ENCODE data around the gene YWHAQ. TPM values are rescaled to one million over a fixed set of nuclear protein-coding genes. Genes with fewer than 3 reads are reported as not detected.

YWHAQ gene
- total RNA-seq, 1 donor from 2014 or later: 140 TPM

GRCh38 chr2:9647884-9648283 lies 17.1 kb upstream of the YWHAQ start:
- Histone ChIP-seq H3K4me3 (ENCODE audit: low read length in 3 of 3) (no peak overlapping the region), H3K9ac (ENCODE audit: low read depth in 1 of 3, low read length in 3 of 3) (no peak overlapping the region), H3K27me3 (ENCODE audit: control insufficient read depth in 3 of 3, insufficient read depth in 3 of 3, low read length in 3 of 3) (no peaks in the 10 kb centered on the region), H3K9me3 (ENCODE audit: control insufficient read depth in 3 of 3, low read length in 3 of 3) (no peaks in the 10 kb centered on the region), H3K27ac (ENCODE audit: low read depth, low read length) (no peak overlapping the region), H3K4me1 (ENCODE audit: control insufficient read depth in 3 of 3, insufficient read depth in 3 of 3, low read length in 3 of 3) (no peaks in the 10 kb centered on the region), H3K36me3 (ENCODE audit: control insufficient read depth in 3 of 3, insufficient read depth in 3 of 3, low read length in 3 of 3) (no peaks in the 10 kb centered on the region)

GRCh38 chr2:9646196-9647030 lies 15.6 kb upstream of the YWHAQ start:
- H3K9me3 ChIP-seq (ENCODE audit: control insufficient read depth in 3 of 3, low read length in 3 of 3): no peaks in the 10 kb centered on the region
- H3K4me3 ChIP-seq (ENCODE audit: low read length in 3 of 3): no peak overlapping the region
- no peak overlapping the region for H3K27ac ChIP-seq (ENCODE audit: low read depth, low read length)
- H3K27me3 ChIP-seq (ENCODE audit: control insufficient read depth in 3 of 3, insufficient read depth in 3 of 3, low read length in 3 of 3): no peaks in the 10 kb centered on the region
- no peaks in the 10 kb centered on the region for H3K4me1 ChIP-seq (ENCODE audit: control insufficient read depth in 3 of 3, insufficient read depth in 3 of 3, low read length in 3 of 3)
- H3K9ac ChIP-seq (ENCODE audit: low read depth in 1 of 3, low read length in 3 of 3): no peak overlapping the region
- H3K36me3 ChIP-seq (ENCODE audit: control insufficient read depth in 3 of 3, insufficient read depth in 3 of 3, low read length in 3 of 3): no peaks in the 10 kb centered on the region

GRCh38 chr2:9644603-9645002 lies 13.8 kb upstream of the YWHAQ start:
- Histone ChIP-seq H3K9me3 (ENCODE audit: control insufficient read depth in 3 of 3, low read length in 3 of 3) (no peaks in the 10 kb centered on the region), H3K27me3 (ENCODE audit: control insufficient read depth in 3 of 3, insufficient read depth in 3 of 3, low read length in 3 of 3) (no peaks in the 10 kb centered on the region), H3K4me3 (ENCODE audit: low read length in 3 of 3) (no peak overlapping the region), H3K9ac (ENCODE audit: low read depth in 1 of 3, low read length in 3 of 3) (no peak overlapping the region), H3K4me1 (ENCODE audit: control insufficient read depth in 3 of 3, insufficient read depth in 3 of 3, low read length in 3 of 3) (peaks cover 0 to 3% (median 0%) of the 10 kb centered on the region in 3 donors), H3K27ac (ENCODE audit: low read depth, low read length) (no peak overlapping the region), H3K36me3 (ENCODE audit: control insufficient read depth in 3 of 3, insufficient read depth in 3 of 3, low read length in 3 of 3) (no peaks in the 10 kb centered on the region)

GRCh38 chr2:9644021-9644420 lies 13.2 kb upstream of the YWHAQ start:
- H3K36me3 ChIP-seq (ENCODE audit: control insufficient read depth in 3 of 3, insufficient read depth in 3 of 3, low read length in 3 of 3): no peaks in the 10 kb centered on the region
- peaks cover 0 to 6% (median 2%) of the 10 kb centered on the region in 3 donors for H3K4me1 ChIP-seq (ENCODE audit: control insufficient read depth in 3 of 3, insufficient read depth in 3 of 3, low read length in 3 of 3)
- H3K9ac ChIP-seq (ENCODE audit: low read depth in 1 of 3, low read length in 3 of 3): no peak overlapping the region
- no peak overlapping the region for H3K4me3 ChIP-seq (ENCODE audit: low read length in 3 of 3)
- H3K27ac ChIP-seq (ENCODE audit: low read depth, low read length): no peak overlapping the region
- H3K27me3 ChIP-seq (ENCODE audit: control insufficient read depth in 3 of 3, insufficient read depth in 3 of 3, low read length in 3 of 3): no peaks in the 10 kb centered on the region
- no peaks in the 10 kb centered on the region for H3K9me3 ChIP-seq (ENCODE audit: control insufficient read depth in 3 of 3, low read length in 3 of 3)

- Histone ChIP-seq H3K36me3 (ENCODE audit: control insufficient read depth in 3 of 3, insufficient read depth in 3 of 3, low read length in 3 of 3) (no peaks in the 10 kb centered on the region), H3K9ac (ENCODE audit: low read depth in 1 of 3, low read length in 3 of 3) (no peak overlapping the region), H3K4me1 (ENCODE audit: control insufficient read depth in 3 of 3, insufficient read depth in 3 of 3, low read length in 3 of 3) (peaks cover 10 to 18% (median 14%) of the 10 kb centered on the region in 3 donors), H3K27ac (ENCODE audit: low read depth, low read length) (no peak overlapping the region), H3K27me3 (ENCODE audit: control insufficient read depth in 3 of 3, insufficient read depth in 3 of 3, low read length in 3 of 3) (no peaks in the 10 kb centered on the region), H3K9me3 (ENCODE audit: control insufficient read depth in 3 of 3, low read length in 3 of 3) (no peaks in the 10 kb centered on the region), H3K4me3 (ENCODE audit: low read length in 3 of 3) (no peak overlapping the region)
These were observed 10.8 kb upstream of the YWHAQ start for GRCh38 chr2:9641641-9642040.

GRCh38 chr2:9640403-9641104 lies 9.8 kb upstream of the YWHAQ start:
- H3K4me3 ChIP-seq (ENCODE audit: low read length in 3 of 3): no peak overlapping the region
- H3K36me3 ChIP-seq (ENCODE audit: control insufficient read depth in 3 of 3, insufficient read depth in 3 of 3, low read length in 3 of 3): no peaks in the 10 kb centered on the region
- no peak overlapping the region for H3K27ac ChIP-seq (ENCODE audit: low read depth, low read length)
- H3K4me1 ChIP-seq (ENCODE audit: control insufficient read depth in 3 of 3, insufficient read depth in 3 of 3, low read length in 3 of 3): peaks cover 10 to 21% (median 14%) of the 10 kb centered on the region in 3 donors
- H3K9ac ChIP-seq (ENCODE audit: low read depth in 1 of 3, low read length in 3 of 3): no peak overlapping the region
- no peaks in the 10 kb centered on the region for H3K9me3 ChIP-seq (ENCODE audit: control insufficient read depth in 3 of 3, low read length in 3 of 3)
- no peaks in the 10 kb centered on the region for H3K27me3 ChIP-seq (ENCODE audit: control insufficient read depth in 3 of 3, insufficient read depth in 3 of 3, low read length in 3 of 3)

- Histone ChIP-seq H3K27me3 (ENCODE audit: control insufficient read depth in 3 of 3, insufficient read depth in 3 of 3, low read length in 3 of 3) (no peaks in the 10 kb centered on the region), H3K36me3 (ENCODE audit: control insufficient read depth in 3 of 3, insufficient read depth in 3 of 3, low read length in 3 of 3) (no peaks in the 10 kb centered on the region), H3K4me1 (ENCODE audit: control insufficient read depth in 3 of 3, insufficient read depth in 3 of 3, low read length in 3 of 3) (peaks cover 10 to 21% (median 14%) of the 10 kb centered on the region in 3 donors), H3K9me3 (ENCODE audit: control insufficient read depth in 3 of 3, low read length in 3 of 3) (no peaks in the 10 kb centered on the region), H3K9ac (ENCODE audit: low read depth in 1 of 3, low read length in 3 of 3) (no peak overlapping the region), H3K4me3 (ENCODE audit: low read length in 3 of 3) (no peak overlapping the region), H3K27ac (ENCODE audit: low read depth, low read length) (no peak overlapping the region)
These were observed 9.0 kb upstream of the YWHAQ start for GRCh38 chr2:9639740-9640343.

- no peaks in the 10 kb centered on the region for H3K36me3 ChIP-seq (ENCODE audit: control insufficient read depth in 3 of 3, insufficient read depth in 3 of 3, low read length in 3 of 3)
- H3K9me3 ChIP-seq (ENCODE audit: control insufficient read depth in 3 of 3, low read length in 3 of 3): no peaks in the 10 kb centered on the region
- no peak overlapping the region for H3K4me3 ChIP-seq (ENCODE audit: low read length in 3 of 3)
- H3K27ac ChIP-seq (ENCODE audit: low read depth, low read length): peak overlapping the region; percentile 61
- H3K4me1 ChIP-seq (ENCODE audit: control insufficient read depth in 3 of 3, insufficient read depth in 3 of 3, low read length in 3 of 3): peaks cover 10 to 21% (median 14%) of the 10 kb centered on the region in 3 donors
- no peak overlapping the region for H3K9ac ChIP-seq (ENCODE audit: low read depth in 1 of 3, low read length in 3 of 3)
- no peaks in the 10 kb centered on the region for H3K27me3 ChIP-seq (ENCODE audit: control insufficient read depth in 3 of 3, insufficient read depth in 3 of 3, low read length in 3 of 3)
These were observed 8.3 kb upstream of the YWHAQ start for GRCh38 chr2:9639000-9639602.

GRCh38 chr2:9638532-9638931 lies 7.7 kb upstream of the YWHAQ start:
- Histone ChIP-seq H3K9ac (ENCODE audit: low read depth in 1 of 3, low read length in 3 of 3) (no peak overlapping the region), H3K27ac (ENCODE audit: low read depth, low read length) (peak overlapping the region; percentile 61)

More at GRCh38 chr2:9638532-9638931, 7.7 kb upstream of the YWHAQ start:
- Histone ChIP-seq H3K4me1 (ENCODE audit: control insufficient read depth in 3 of 3, insufficient read depth in 3 of 3, low read length in 3 of 3) (peaks cover 10 to 21% (median 14%) of the 10 kb centered on the region in 3 donors), H3K36me3 (ENCODE audit: control insufficient read depth in 3 of 3, insufficient read depth in 3 of 3, low read length in 3 of 3) (no peaks in the 10 kb centered on the region), H3K4me3 (ENCODE audit: low read length in 3 of 3) (no peak overlapping the region), H3K27me3 (ENCODE audit: control insufficient read depth in 3 of 3, insufficient read depth in 3 of 3, low read length in 3 of 3) (no peaks in the 10 kb centered on the region), H3K9me3 (ENCODE audit: control insufficient read depth in 3 of 3, low read length in 3 of 3) (no peaks in the 10 kb centered on the region)

Measured in skeletal muscle tissue (tissue), 4 donors.